HG02885 (cell line): ENCODE measurements around the gene MGA.

Experiments
- ATAC-seq: cut with Tn5 transposase; IDR thresholded peaks from one replicate; pipeline ENCODE4 v1.9.1; 2021; ENCODE audit warnings: mild to moderate bottlenecking; ENCODE audit not compliant: unreplicated experiment, poor library complexity

MGA gene

GRCh38 chr15:41778521-41778920, 118.3 kb downstream of the MGA start:
- no peak for ATAC-seq

- no peak for ATAC-seq
Observed at GRCh38 chr15:41779662-41780157, 119.5 kb downstream of the MGA start.

GRCh38 chr15:41780266-41780665, 120.1 kb downstream of the MGA start:
- ATAC-seq = no peak

GRCh38 chr15:41780727-41781126, 120.5 kb downstream of the MGA start:
- ATAC-seq = no peak

- ATAC-seq = no peak
Observed at GRCh38 chr15:41782371-41783282, 122.4 kb downstream of the MGA start.

GRCh38 chr15:41783296-41783695, 123.1 kb downstream of the MGA start:
- ATAC-seq = no peak

GRCh38 chr15:41788262-41788661, 128.1 kb downstream of the MGA start:
- no peak for ATAC-seq

DNA sequence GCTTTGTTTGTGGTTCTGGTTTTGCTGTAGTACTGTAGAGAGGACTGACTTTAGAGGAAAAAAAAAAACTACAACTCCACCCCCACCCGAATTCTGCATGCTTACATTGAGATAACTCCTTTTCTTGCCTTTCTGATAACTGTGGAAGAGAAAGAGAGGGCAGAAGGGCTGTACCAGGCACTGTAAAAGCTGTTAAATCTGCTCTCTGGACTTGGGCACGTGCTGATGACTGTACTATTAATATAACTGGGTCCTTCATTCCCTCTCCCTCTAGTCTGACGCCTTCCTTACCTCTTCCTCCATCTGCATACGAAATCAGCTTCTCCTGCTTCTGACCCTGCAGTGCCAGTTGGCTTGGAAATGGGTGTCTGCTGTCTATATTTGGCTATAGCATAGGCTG, 129.0 kb downstream of the MGA start:
- no peak for ATAC-seq

GRCh38 chr15:41789662-41790061, 129.5 kb downstream of the MGA start:
- ATAC-seq = no peak

GRCh38 chr15:41790169-41790568, 130.0 kb downstream of the MGA start:
- ATAC-seq = no peak

GRCh38 chr15:41790756-41791546, 130.7 kb downstream of the MGA start:
- ATAC-seq = no peak

- no peak for ATAC-seq
Observed at GRCh38 chr15:41791547-41791937, 131.3 kb downstream of the MGA start.

DNA sequence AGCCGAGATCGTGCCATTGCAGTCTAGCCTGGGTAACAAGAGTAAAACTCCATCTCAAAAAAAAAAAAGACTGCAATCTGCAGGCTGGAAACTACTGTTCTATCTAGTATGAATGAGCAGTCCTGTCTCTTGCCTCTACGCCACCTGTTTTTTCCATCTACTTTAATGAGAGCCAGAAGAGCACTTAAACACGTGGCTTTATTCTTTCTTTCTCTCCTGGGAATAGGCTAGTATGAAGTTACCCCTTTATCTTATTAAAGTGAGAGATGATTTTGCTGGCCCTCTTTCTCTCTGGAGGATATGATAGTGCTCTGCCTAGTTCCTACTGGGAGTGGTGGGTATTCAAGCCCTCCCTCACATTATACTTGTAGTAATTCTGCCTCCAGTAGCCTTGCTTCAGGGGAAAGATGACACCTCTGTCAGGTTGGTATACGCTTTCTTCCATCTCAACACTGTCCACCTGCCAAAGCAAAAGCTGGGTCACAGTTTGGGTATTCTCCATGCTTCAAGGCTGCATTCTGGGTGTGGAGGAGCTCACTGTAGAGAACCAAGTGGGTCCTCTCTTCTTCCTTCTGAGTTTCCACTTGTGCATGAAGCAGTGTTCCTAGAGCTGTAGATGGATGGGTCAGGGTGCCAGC, 131.9 kb downstream of the MGA start:
- ATAC-seq = no peak

DNA sequence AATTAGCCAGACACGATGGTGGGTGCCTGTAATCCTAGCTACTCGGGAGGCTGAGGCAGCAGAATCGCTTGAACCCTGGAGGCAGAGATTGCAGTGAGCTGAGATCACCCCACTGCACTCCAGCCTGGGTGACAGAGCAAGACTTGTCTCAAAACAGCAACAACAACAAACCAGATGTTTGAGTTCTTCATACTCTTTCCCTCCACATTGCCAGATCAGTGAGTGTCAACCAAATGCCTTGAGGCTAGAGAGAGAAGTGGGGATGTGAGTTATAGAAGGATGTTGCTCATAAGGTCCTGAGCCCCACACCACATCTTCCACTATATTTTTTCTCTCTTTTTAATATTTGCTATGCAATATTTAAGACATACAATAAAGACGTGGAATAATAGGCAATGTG, 133.9 kb downstream of the MGA start:
- ATAC-seq = no peak

- no peak for ATAC-seq
Observed at GRCh38 chr15:41795996-41796856, 136.0 kb downstream of the MGA start.

- ATAC-seq = no peak
Observed at GRCh38 chr15:41797201-41797944, 137.2 kb downstream of the MGA start.

GRCh38 chr15:41798607-41799487, 138.6 kb downstream of the MGA start:
- ATAC-seq = no peak

DNA sequence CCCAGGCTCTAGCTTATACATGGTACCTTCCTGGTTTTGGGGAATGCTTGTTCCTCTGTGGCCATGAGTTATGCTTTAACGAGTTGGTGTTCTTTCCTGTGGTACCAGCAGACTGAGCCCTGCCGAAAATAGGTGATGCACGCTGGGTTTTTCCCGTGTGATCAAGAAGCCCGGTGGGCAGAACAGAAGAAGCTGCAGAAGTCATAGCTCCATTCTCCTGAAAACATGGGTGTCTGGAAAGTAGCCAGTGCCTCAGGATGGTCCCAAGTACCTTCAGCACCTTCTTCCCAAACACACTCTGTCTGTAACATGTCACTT, 139.2 kb downstream of the MGA start:
- no peak for ATAC-seq
